Measurements from ENCODE around the gene DAND5.

Gene DAND5

GRCh38 chr19:12969292-12969988 is at the start of gene DAND5:
DAND5 (plus strand) TSS chr19:12969576; CDS start chr19:12969661, 85 bp downstream.
- Histone ChIP-seq H3K4me3 (ENCODE audit: low read depth in 1 of 2, low read length in 2 of 2) (no peak within 1 kb of the TSS), H3K27ac (ENCODE audit: low read depth, low read length) (peak within 1 kb of the TSS; percentile 66), H3K36me3 (ENCODE audit: insufficient read depth, low read length) (no peaks in the 10 kb centered on the region), H3K27me3 (ENCODE audit: control insufficient read depth in 1 of 2, insufficient read depth in 2 of 2, low read length in 2 of 2) (no peaks in the 10 kb centered on the region), H3K9me3 (ENCODE audit: low read length) (no peaks in the 10 kb centered on the region), H3K9ac (ENCODE audit: low read length) (peak within 1 kb of the TSS; percentile 53), H3K4me1 (ENCODE audit: insufficient read depth, low read length) (peaks cover 13% of the 10 kb centered on the region)

GRCh38 chr19:12921047-12921446 is 48.3 kb upstream of the DAND5 start:
- Histone ChIP-seq H3K4me3 (ENCODE audit: low read depth in 1 of 2, low read length in 2 of 2) (no peak overlapping the region), H3K36me3 (ENCODE audit: insufficient read depth, low read length) (peaks cover 35% of the 10 kb centered on the region), H3K4me1 (ENCODE audit: insufficient read depth, low read length) (no peaks in the 10 kb centered on the region), H3K9me3 (ENCODE audit: low read length) (no peaks in the 10 kb centered on the region), H3K27ac (ENCODE audit: low read depth, low read length) (no peak overlapping the region), H3K9ac (ENCODE audit: low read length) (no peak overlapping the region), H3K27me3 (ENCODE audit: control insufficient read depth in 1 of 2, insufficient read depth in 2 of 2, low read length in 2 of 2) (no peaks in the 10 kb centered on the region)

- no peaks in the 10 kb centered on the region for H3K27me3 ChIP-seq (ENCODE audit: control insufficient read depth in 1 of 2, insufficient read depth in 2 of 2, low read length in 2 of 2)
- H3K27ac ChIP-seq (ENCODE audit: low read depth, low read length), result no peak overlapping the region
- no peaks in the 10 kb centered on the region for H3K9me3 ChIP-seq (ENCODE audit: low read length)
- no peaks in the 10 kb centered on the region for H3K4me1 ChIP-seq (ENCODE audit: insufficient read depth, low read length)
- H3K4me3 ChIP-seq (ENCODE audit: low read depth in 1 of 2, low read length in 2 of 2), result no peak overlapping the region
- peaks cover 49% of the 10 kb centered on the region for H3K36me3 ChIP-seq (ENCODE audit: insufficient read depth, low read length)
- no peak overlapping the region for H3K9ac ChIP-seq (ENCODE audit: low read length)
Measured at GRCh38 chr19:12922959-12923358, 46.4 kb upstream of the DAND5 start.

GRCh38 chr19:12924621-12925310 is 44.6 kb upstream of the DAND5 start:
- no peaks in the 10 kb centered on the region for H3K4me1 ChIP-seq (ENCODE audit: insufficient read depth, low read length)
- H3K9ac ChIP-seq (ENCODE audit: low read length), result no peak overlapping the region
- no peaks in the 10 kb centered on the region for H3K27me3 ChIP-seq (ENCODE audit: control insufficient read depth in 1 of 2, insufficient read depth in 2 of 2, low read length in 2 of 2)
- no peaks in the 10 kb centered on the region for H3K9me3 ChIP-seq (ENCODE audit: low read length)
- H3K4me3 ChIP-seq (ENCODE audit: low read depth in 1 of 2, low read length in 2 of 2), result no peak overlapping the region
- H3K36me3 ChIP-seq (ENCODE audit: insufficient read depth, low read length), result peaks cover 65% of the 10 kb centered on the region
- no peak overlapping the region for H3K27ac ChIP-seq (ENCODE audit: low read depth, low read length)

GRCh38 chr19:12930002-12930645 is 39.3 kb upstream of the DAND5 start:
- Histone ChIP-seq H3K27me3 (ENCODE audit: control insufficient read depth in 1 of 2, insufficient read depth in 2 of 2, low read length in 2 of 2) (no peaks in the 10 kb centered on the region), H3K36me3 (ENCODE audit: insufficient read depth, low read length) (peaks cover 48% of the 10 kb centered on the region), H3K9me3 (ENCODE audit: low read length) (no peaks in the 10 kb centered on the region), H3K4me1 (ENCODE audit: insufficient read depth, low read length) (peaks cover 13% of the 10 kb centered on the region), H3K27ac (ENCODE audit: low read depth, low read length) (no peak overlapping the region), H3K9ac (ENCODE audit: low read length) (no peak overlapping the region), H3K4me3 (ENCODE audit: low read depth in 1 of 2, low read length in 2 of 2) (no peak overlapping the region)

GRCh38 chr19:12932392-12933286 is 36.7 kb upstream of the DAND5 start:
- peak overlapping the region; percentile 59 for H3K27ac ChIP-seq (ENCODE audit: low read depth, low read length)

GRCh38 chr19:12933287-12934072 is 35.9 kb upstream of the DAND5 start, which contains the start of gene FARSA:
FARSA (minus strand) TSS chr19:12933711; CDS start chr19:12933696, 15 bp downstream.
- peaks cover 21% of the 10 kb centered on the region for H3K4me1 ChIP-seq (ENCODE audit: insufficient read depth, low read length)
- no peaks in the 10 kb centered on the region for H3K27me3 ChIP-seq (ENCODE audit: control insufficient read depth in 1 of 2, insufficient read depth in 2 of 2, low read length in 2 of 2)
- H3K4me3 ChIP-seq (ENCODE audit: low read depth in 1 of 2, low read length in 2 of 2), result peak within 1 kb of the TSS; percentile 59 to 93
- H3K36me3 ChIP-seq (ENCODE audit: insufficient read depth, low read length), result peaks cover 23% of the 10 kb centered on the region
- no peaks in the 10 kb centered on the region for H3K9me3 ChIP-seq (ENCODE audit: low read length)
- peak within 1 kb of the TSS; percentile 73 for H3K9ac ChIP-seq (ENCODE audit: low read length)
- H3K27ac ChIP-seq (ENCODE audit: low read depth, low read length), result peak within 1 kb of the TSS; percentile 59

More at GRCh38 chr19:12932392-12933286, 36.7 kb upstream of the DAND5 start:
- H3K36me3 ChIP-seq (ENCODE audit: insufficient read depth, low read length), result peaks cover 30% of the 10 kb centered on the region
- H3K4me3 ChIP-seq (ENCODE audit: low read depth in 1 of 2, low read length in 2 of 2), result peak overlapping the region; percentile 59 to 93
- H3K9ac ChIP-seq (ENCODE audit: low read length), result peak overlapping the region; percentile 73
- H3K4me1 ChIP-seq (ENCODE audit: insufficient read depth, low read length), result peaks cover 18% of the 10 kb centered on the region
- H3K9me3 ChIP-seq (ENCODE audit: low read length), result no peaks in the 10 kb centered on the region
- H3K27me3 ChIP-seq (ENCODE audit: control insufficient read depth in 1 of 2, insufficient read depth in 2 of 2, low read length in 2 of 2), result no peaks in the 10 kb centered on the region

- Histone ChIP-seq H3K36me3 (ENCODE audit: insufficient read depth, low read length) (peaks cover 14% of the 10 kb centered on the region), H3K9ac (ENCODE audit: low read length) (no peak overlapping the region), H3K4me3 (ENCODE audit: low read depth in 1 of 2, low read length in 2 of 2) (no peak overlapping the region), H3K4me1 (ENCODE audit: insufficient read depth, low read length) (peaks cover 29% of the 10 kb centered on the region), H3K27me3 (ENCODE audit: control insufficient read depth in 1 of 2, insufficient read depth in 2 of 2, low read length in 2 of 2) (no peaks in the 10 kb centered on the region), H3K27ac (ENCODE audit: low read depth, low read length) (no peak overlapping the region), H3K9me3 (ENCODE audit: low read length) (no peaks in the 10 kb centered on the region)
Measured at GRCh38 chr19:12935071-12935470, 34.3 kb upstream of the DAND5 start.

- no peaks in the 10 kb centered on the region for H3K27me3 ChIP-seq (ENCODE audit: control insufficient read depth in 1 of 2, insufficient read depth in 2 of 2, low read length in 2 of 2)
- H3K36me3 ChIP-seq (ENCODE audit: insufficient read depth, low read length), result peaks cover 19% of the 10 kb centered on the region
- H3K4me3 ChIP-seq (ENCODE audit: low read depth in 1 of 2, low read length in 2 of 2), result no peak overlapping the region
- H3K27ac ChIP-seq (ENCODE audit: low read depth, low read length), result no peak overlapping the region
- H3K9me3 ChIP-seq (ENCODE audit: low read length), result no peaks in the 10 kb centered on the region
- no peak overlapping the region for H3K9ac ChIP-seq (ENCODE audit: low read length)
- peaks cover 40% of the 10 kb centered on the region for H3K4me1 ChIP-seq (ENCODE audit: insufficient read depth, low read length)
Measured at GRCh38 chr19:12936582-12936981, 32.8 kb upstream of the DAND5 start.

- Histone ChIP-seq H3K9ac (ENCODE audit: low read length) (no peak overlapping the region), H3K4me1 (ENCODE audit: insufficient read depth, low read length) (peaks cover 42% of the 10 kb centered on the region), H3K27ac (ENCODE audit: low read depth, low read length) (peak overlapping the region; percentile 41), H3K36me3 (ENCODE audit: insufficient read depth, low read length) (peaks cover 27% of the 10 kb centered on the region), H3K9me3 (ENCODE audit: low read length) (no peaks in the 10 kb centered on the region), H3K27me3 (ENCODE audit: control insufficient read depth in 1 of 2, insufficient read depth in 2 of 2, low read length in 2 of 2) (no peaks in the 10 kb centered on the region), H3K4me3 (ENCODE audit: low read depth in 1 of 2, low read length in 2 of 2) (peak overlapping the region; percentile 55 to 79)
Measured at GRCh38 chr19:12937093-12937926, 32.1 kb upstream of the DAND5 start.

Data from muscle layer of colon (tissue), 2 donors.